GM12878 (cell line): Measurements from ENCODE around the gene SLC45A3. TPM values are rescaled to one million over a fixed set of nuclear protein-coding genes. Genes with fewer than 3 reads are reported as not detected.

Source experiments
- ATAC-seq: fragments of 200-7000 bp; cut with Tn5 transposase; 3 replicates; pipeline ENCODE4 v1.9.1; 2020; ENCODE audit warnings: mild to moderate bottlenecking, moderate library complexity
- BruUV-seq: library from RNA; stranded (reverse); fragments of 400-500 nt; replicated peaks from 2 replicates; lab custom pipeline; 2021; lab: Mats Ljungman, UMichigan
- CTCF ChIA-PET: fragments of 300-600 bp; sonication (Branson Sonifier 250); formaldehyde crosslinking; extraction: SDS; loops from one replicate; lab custom pipeline; 2021; ENCODE audit warnings: inconsistent platforms; lab: Yijun Ruan, JAX
- POLR2A ChIA-PET: fragments of 350-600 bp; formaldehyde crosslinking; extraction: SDS; loops from one replicate; lab custom pipeline; 2021; ENCODE audit warnings: inconsistent platforms; lab: Charles Lee
- RAD21 ChIA-PET: fragments of 300-600 bp; sonication (Branson Sonifier 250); formaldehyde crosslinking; loops from one replicate; lab custom pipeline; 2023; ENCODE audit warnings: antibody characterized with exemption; ENCODE audit not compliant: unreplicated experiment; lab: Charles Lee
- SMC1A ChIA-PET: fragments of 300-600 bp; sonication (Branson Sonifier 250); formaldehyde crosslinking; loops from one replicate; lab custom pipeline; 2023; ENCODE audit not compliant: unreplicated experiment, uncharacterized antibody; lab: Charles Lee
- DNase-seq: peaks from one replicate; pipeline ENCODE4 v3.0.0-alpha.2; 2011; ENCODE audit warnings: low read depth, low spot score
- FAIRE-seq: peaks from 3 replicates; lab custom pipeline; 2011; peaks lifted over from hg19 to GRCh38; lab: Jason Lieb, UNC
- H2AFZ ChIP-seq: 2 replicates; pipeline ENCODE4 v1.6.0; 2011; ENCODE audit warnings: low read depth, low read length, control low read depth; ENCODE audit not compliant: control insufficient read depth
- H3K27ac ChIP-seq: 2 replicates; pipeline ENCODE4 v1.5.1; 2011; ENCODE audit warnings: control low read depth; ENCODE audit not compliant: control insufficient read depth, insufficient read depth
- H3K27me3 ChIP-seq, 2 experiments: replicated peaks in 1 of 2; 2 replicates each; pipeline versions ENCODE4 v1.6.0 to v1.6.1; 2011; ENCODE audit warnings: low read length in 1 of 2; ENCODE audit not compliant: control insufficient read depth in 2 of 2, insufficient read depth in 2 of 2
- H3K36me3 ChIP-seq, 2 experiments: 2 replicates each; pipeline ENCODE4 v1.5.1; 2011; ENCODE audit warnings: low read length in 1 of 2; ENCODE audit not compliant: control insufficient read depth in 2 of 2, insufficient read depth in 2 of 2
- H3K4me1 ChIP-seq: 2 replicates; pipeline ENCODE4 v1.6.1; 2011; ENCODE audit warnings: mild to moderate bottlenecking, low read length, moderate library complexity, mixed read lengths; ENCODE audit not compliant: control insufficient read depth, insufficient read depth
- H3K4me2 ChIP-seq: 2 replicates; pipeline ENCODE4 v1.6.0; 2011; ENCODE audit warnings: control low read depth; ENCODE audit not compliant: control insufficient read depth, insufficient read depth
- H3K4me3 ChIP-seq: fragments of 200-600 bp; sonication (generic); 2 replicates; pipeline ENCODE4 v1.5.1; 2016
- H3K79me2 ChIP-seq: 2 replicates; pipeline ENCODE4 v1.6.0; 2011; ENCODE audit warnings: low read length; ENCODE audit not compliant: control insufficient read depth, insufficient read depth
- H3K9ac ChIP-seq: 2 replicates; pipeline ENCODE4 v1.8.0; 2011; ENCODE audit warnings: low read length, control low read depth, mixed read lengths; ENCODE audit not compliant: control insufficient read depth, insufficient read depth
- H3K9me3 ChIP-seq: replicated peaks from 3 replicates; pipeline ENCODE4 v1.5.1; 2011; ENCODE audit warnings: mild to moderate bottlenecking, low read length; ENCODE audit not compliant: control insufficient read depth, insufficient read depth
- H4K20me1 ChIP-seq: 2 replicates; pipeline ENCODE4 v1.6.0; 2011; ENCODE audit not compliant: control insufficient read depth, insufficient read depth
- ASH2L ChIP-seq: fragments of 300-600, 200-600 bp; sonication (generic); IDR thresholded peaks from 2 replicates; pipeline ENCODE4 v1.6.1; 2017; ENCODE audit warnings: low read depth, mild to moderate bottlenecking, borderline replicate concordance
- ATF2 ChIP-seq: IDR thresholded peaks from 2 replicates; pipeline ENCODE4 v1.6.1; 2012; ENCODE audit warnings: low read length, inconsistent platforms
- BACH1 ChIP-seq: fragments of 450-650 bp; IDR thresholded peaks from 2 replicates; pipeline ENCODE4 v1.6.1; 2017; ENCODE audit warnings: mild to moderate bottlenecking, borderline replicate concordance
- CBX3 ChIP-seq: fragments of 200-600 bp; sonication (generic); IDR thresholded peaks from 2 replicates; pipeline ENCODE4 v1.6.1; 2016; ENCODE audit warnings: low read depth, borderline replicate concordance
- HDAC6 ChIP-seq: fragments of 200-600 bp; sonication (generic); IDR thresholded peaks from one replicate; pipeline ENCODE4 v1.8.0; 2017; ENCODE audit warnings: antibody characterized with exemption; ENCODE audit not compliant: unreplicated experiment
- MYB ChIP-seq: fragments of 150-350 bp; IDR thresholded peaks from 2 replicates; pipeline ENCODE4 v1.6.1; 2014; ENCODE audit warnings: mild to moderate bottlenecking, low read depth, low read length, borderline replicate concordance
- NFYA ChIP-seq: IDR thresholded peaks from 2 replicates; pipeline ENCODE4 v1.6.1; 2011; ENCODE audit warnings: low read depth, mild to moderate bottlenecking, low read length, improper control_type of control experiment, borderline replicate concordance
- NKRF ChIP-seq: fragments of 450-650 bp; conservative IDR thresholded peaks from 2 replicates; pipeline ENCODE4 v1.6.1; 2017; ENCODE audit warnings: mild to moderate bottlenecking, moderate library complexity
- RUNX3 ChIP-seq: IDR thresholded peaks from 2 replicates; pipeline ENCODE4 v1.6.1; 2012; ENCODE audit warnings: low read length, inconsistent platforms
- SIN3A ChIP-seq: IDR thresholded peaks from 2 replicates; pipeline ENCODE4 v1.6.1; 2012; ENCODE audit warnings: low read depth, low read length, improper control_type of control experiment
- SMC3 ChIP-seq: IDR thresholded peaks from 2 replicates; pipeline ENCODE4 v1.6.1; 2011; ENCODE audit warnings: low read length, improper control_type of control experiment, borderline replicate concordance
- TCF12 ChIP-seq: IDR thresholded peaks from 2 replicates; pipeline ENCODE4 v1.6.1; 2011; ENCODE audit warnings: low read depth, mild to moderate bottlenecking, low read length
- TCF7 ChIP-seq: IDR thresholded peaks from 2 replicates; pipeline ENCODE4 v1.6.1; 2014; ENCODE audit warnings: antibody characterized with exemption, borderline replicate concordance
- YY1 ChIP-seq: IDR thresholded peaks from 2 replicates; pipeline ENCODE4 v1.6.1; 2011; ENCODE audit warnings: low read depth, mild to moderate bottlenecking, low read length
- ZNF217 ChIP-seq: fragments of 450-650 bp; IDR thresholded peaks from 2 replicates; pipeline ENCODE4 v1.6.1; 2017; ENCODE audit warnings: antibody characterized with exemption, mild to moderate bottlenecking
- WGBS: methylation state at CpG from one replicate; pipeline ENCODE4 v1.1.6; 2016; ENCODE audit warnings: low lambda C conversion rate; ENCODE audit not compliant: insufficient replicate concordance, insufficient coverage; ENCODE audit errors: missing lambda C conversion rate; 5-methylcytosine and 5-hydroxymethylcytosine counted together
- in situ Hi-C: fragments of 300-500 bp; cut with MboI; formaldehyde crosslinking; loops from 9 replicates; pipeline ENCODE4 v1.14.3; 2018; ENCODE audit warnings: mixed read lengths
- intact Hi-C: fragments of 100-400 bp; cut with micrococcal nuclease; formaldehyde crosslinking; loops from one replicate; pipeline ENCODE4 v1.14.2; 2022; ENCODE audit not compliant: unreplicated experiment
- polyA plus RNA-seq, 11 experiments: library from polyadenylated mRNA; depleted of rRNA in 4 of 11; unstranded in 6 of 11; stranded (reverse) in 5 of 11; fragments of >200 nt; fragmentation: Nextera tagmentation in 4 of 11; fragmentation: Illumina TruSeq in 1 of 11; extraction: Ambion mirVana in 4 of 11; extraction: Trizol in 1 of 11; gene quantifications; 1 replicate in 1 of 11; 2 replicates in 10 of 11; pipeline versions ENCODE4 v1.2.1 to v1.2.3, GENCODE V29; 2011 to 2016; ENCODE audit warnings: inconsistent platforms in 2 of 11, missing spikeins in 2 of 11, low read depth in 1 of 11
- total RNA-seq, 4 experiments: library from RNA; depleted of rRNA in 3 of 4; stranded (reverse); fragments of >200 nt in 3 of 4; fragmentation: Illumina TruSeq in 1 of 4; extraction: Trizol in 1 of 4; gene quantifications; 2 replicates each; pipeline versions ENCODE4 v1.2.1 to v1.2.3, GENCODE V29; 2013 to 2021

SLC45A3 gene
- total and polyA plus RNA-seq, 10 of the 15 experiments (the other 5 are each of a cell fraction or from before 2014, with no cell fraction given) = 0.26 to 10.3 (median 4.1) TPM

GRCh38 chr1:205698921-205699320 lies 18.6 kb upstream of the SLC45A3 start:
- in situ Hi-C loops (no loop called here), intact Hi-C loops (no loop called here)
- CTCF ChIA-PET = interaction anchor here (1.1 to 2.9 kb wide), 3 partner anchors 13 to 40 kb away, joined by 3 to 18 read pairs (median 10); no protein-coding TSS in a partner anchor
- no peak overlapping the region for H3K9ac ChIP-seq
- no peak overlapping the region for H3K27ac ChIP-seq
- no peaks in the 10 kb centered on the region for H4K20me1 ChIP-seq
- H3K36me3 ChIP-seq = no peaks in the 10 kb centered on the region
- 89% methylated on average over 4 of the region's 4 CpGs for WGBS
- ATAC-seq (no peak), DNase-seq (no peak), FAIRE-seq (no peak)
- TF ChIP-seq BACH1 (no peak), ASH2L (no peak), YY1 (no peak), ZNF217 (no peak), CBX3 (no peak), TCF12 (no peak), RUNX3 (no peak), ATF2 (no peak), HDAC6 (no peak), NKRF (no peak), SMC3 (no peak), MYB (no peak), TCF7 (no peak), SIN3A (no peak), NFYA (no peak)
- H2AFZ ChIP-seq = no peak overlapping the region
- SMC1A ChIA-PET = interaction anchor here (1.3 to 19.5 kb wide), 3 partner anchors 10 to 32 kb away, joined by 4 to 1008 read pairs (median 34); no protein-coding TSS in a partner anchor
- no peak overlapping the region for H3K4me2 ChIP-seq
- no peak overlapping the region for H3K4me3 ChIP-seq
- RAD21 ChIA-PET = no interaction called here
- no peaks in the 10 kb centered on the region for H3K79me2 ChIP-seq
- POLR2A ChIA-PET = interaction anchor here (0.7 kb wide), 2 partner anchors 109 to 870 kb away, joined by 3 to 4 read pairs; no protein-coding TSS in a partner anchor
- H3K4me1 ChIP-seq = no peaks in the 10 kb centered on the region
- no peaks in the 10 kb centered on the region for H3K27me3 ChIP-seq
- BruUV-seq = no TSS peak
- no peaks in the 10 kb centered on the region for H3K9me3 ChIP-seq
